K562 (cell line): Measurements from ENCODE around the gene SPINT1. TPM values are rescaled to one million over a fixed set of nuclear protein-coding genes. Genes with fewer than 3 reads are reported as not detected.

Source experiments
- ETV1 ChIP-seq: fragments of 450-650 bp; conservative IDR thresholded peaks from 2 replicates; pipeline ENCODE4 v1.6.1; 2016; ENCODE audit warnings: missing genetic modification characterization, control low read depth, low read depth, missing compliant biosample characterization
- JUND ChIP-seq, 2 experiments: IDR thresholded peaks; 2 replicates in 1 of 2; 3 replicates in 1 of 2; pipeline ENCODE4 v1.6.1; 2011; ENCODE audit warnings: borderline replicate concordance in 2 of 2, low read depth in 2 of 2, low read length in 2 of 2, improper control_type of control experiment in 1 of 2, missing biosample characterization in 1 of 2, missing genetic modification characterization in 1 of 2, missing genetic modification reagents in 1 of 2
- MTF1 ChIP-seq: fragments of 250-450 bp; sonication (Bioruptor Pico); IDR thresholded peaks from 2 replicates; pipeline ENCODE4 v1.9.0; 2021; ENCODE audit warnings: moderate library complexity, mild to moderate bottlenecking, inconsistent platforms, borderline replicate concordance
- PTRF ChIP-seq: fragments of 450-650 bp; IDR thresholded peaks from 2 replicates; pipeline ENCODE4 v1.6.1; 2016; ENCODE audit warnings: mild to moderate bottlenecking, missing genetic modification characterization, missing compliant biosample characterization
- RBBP5 ChIP-seq: fragments of 200-600 bp; sonication (generic); IDR thresholded peaks from 2 replicates; pipeline ENCODE4 v1.6.1; 2012; ENCODE audit warnings: borderline replicate concordance, mild to moderate bottlenecking, low read length, control low read depth, inconsistent platforms; ENCODE audit not compliant: insufficient read depth, poor library complexity, severe bottlenecking
- ZBTB49 ChIP-seq: sonication (generic); formaldehyde crosslinking; IDR thresholded peaks from 2 replicates; pipeline ENCODE4 v1.8.0; 2022; ENCODE audit warnings: missing genetic modification reagents, mild to moderate bottlenecking, borderline replicate concordance
- ZNF217 ChIP-seq: sonication (generic); formaldehyde crosslinking; IDR thresholded peaks from 2 replicates; pipeline ENCODE4 v1.8.0; 2022; ENCODE audit warnings: mild to moderate bottlenecking, missing genetic modification reagents
- polyA plus RNA-seq, 8 experiments: library from polyadenylated mRNA; depleted of rRNA in 4 of 8; stranded (reverse) in 5 of 8; unstranded in 3 of 8; fragments of >200 nt; fragmentation: Nextera tagmentation in 2 of 8; fragmentation: Illumina TruSeq in 1 of 8; extraction: Ambion mirVana in 2 of 8; extraction: Trizol in 1 of 8; gene quantifications; 2 replicates each; pipeline versions ENCODE4 v1.2.1 to v1.2.3, GENCODE V29; 2011 to 2014; ENCODE audit warnings: inconsistent platforms in 1 of 8, missing spikeins in 1 of 8
- total RNA-seq, 7 experiments: library from RNA; depleted of rRNA in 6 of 7; stranded (reverse); fragments of >200 nt in 6 of 7; fragmentation: Illumina TruSeq in 2 of 7; extraction: Trizol in 2 of 7; gene quantifications; 2 replicates each; pipeline versions ENCODE4 v1.2.1 to v1.2.3, GENCODE V29; 2011 to 2021; ENCODE audit warnings: low replicate concordance in 1 of 7
- TF ChIP-seq, protein P1 (sequence below): fragments of 450-650 bp; IDR thresholded peaks from 2 replicates; pipeline ENCODE4 v1.6.1; 2016; ENCODE audit warnings: mild to moderate bottlenecking, moderate library complexity
- TF ChIP-seq, protein P2 (sequence below): fragments of 450-650 bp; IDR thresholded peaks from 2 replicates; pipeline ENCODE4 v1.6.1; 2018; ENCODE audit warnings: mild to moderate bottlenecking, low read depth; ENCODE audit not compliant: partially characterized antibody

Gene SPINT1
- total and polyA plus RNA-seq, 9 of the 15 experiments (the other 6 are each of a cell fraction or from before 2014, with no cell fraction given): 0.78 to 4.5 (median 1.5) TPM

DNA sequence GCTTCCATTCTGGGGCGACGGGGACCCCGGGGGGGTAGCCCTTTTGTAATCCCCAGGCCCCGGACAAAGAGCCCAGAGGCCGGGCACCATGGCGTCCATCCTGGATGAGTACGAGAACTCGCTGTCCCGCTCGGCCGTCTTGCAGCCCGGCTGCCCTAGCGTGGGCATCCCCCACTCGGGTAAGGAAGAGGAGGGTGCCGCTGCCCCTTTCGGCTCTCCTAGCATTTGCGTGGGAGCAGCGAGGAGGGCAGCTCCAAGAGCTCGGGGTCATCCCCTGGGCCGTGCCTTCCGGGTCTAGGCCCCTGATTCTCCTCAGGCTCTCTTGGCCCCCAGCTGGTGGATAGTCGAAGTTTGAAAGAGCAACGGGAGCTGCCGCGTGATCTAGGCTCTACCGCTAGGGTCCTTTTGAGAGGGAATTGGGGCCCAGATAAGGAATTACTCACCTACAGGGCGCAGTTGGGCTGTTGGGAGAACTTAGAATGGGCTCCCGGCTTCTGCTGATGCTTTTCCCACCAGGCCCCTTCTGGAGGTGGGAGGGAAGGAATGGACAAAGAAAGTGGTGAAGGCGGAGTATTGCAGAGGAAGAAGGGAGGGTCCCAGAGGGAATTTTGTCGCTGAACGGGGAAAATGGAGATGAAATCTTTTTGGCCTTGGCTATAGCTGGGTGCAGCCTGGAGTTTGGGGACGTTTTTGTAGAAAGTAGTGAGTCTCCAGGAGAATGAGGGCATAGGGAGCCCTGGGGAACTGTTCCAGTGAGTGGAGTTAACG is 51.0 kb downstream of the SPINT1 start (continued):
- TF ChIP-seq RBBP5 (peak; percentile 16), ZBTB49 (CRISPR knock-in tag) (no peak), ZNF217 (CRISPR knock-in tag) (no peak), PTRF (no peak), ETV1 (tag) (peak; percentile 14; the same call in 1 of the 2 replicates), JUND (IDR thresholded peaks at IDR 0.05; ENCODE audit: borderline replicate concordance, low read depth, low read length) (peak; percentile 51; the same call in 1 of the 2 replicates), JUND (tag; IDR thresholded peaks at IDR 0.05; ENCODE audit: borderline replicate concordance, low read depth, low read length) (no peak; the same call in 2 of the 3 replicates), MTF1 (CRISPR knock-in tag) (no peak)
- TF ChIP-seq, protein P1, sequence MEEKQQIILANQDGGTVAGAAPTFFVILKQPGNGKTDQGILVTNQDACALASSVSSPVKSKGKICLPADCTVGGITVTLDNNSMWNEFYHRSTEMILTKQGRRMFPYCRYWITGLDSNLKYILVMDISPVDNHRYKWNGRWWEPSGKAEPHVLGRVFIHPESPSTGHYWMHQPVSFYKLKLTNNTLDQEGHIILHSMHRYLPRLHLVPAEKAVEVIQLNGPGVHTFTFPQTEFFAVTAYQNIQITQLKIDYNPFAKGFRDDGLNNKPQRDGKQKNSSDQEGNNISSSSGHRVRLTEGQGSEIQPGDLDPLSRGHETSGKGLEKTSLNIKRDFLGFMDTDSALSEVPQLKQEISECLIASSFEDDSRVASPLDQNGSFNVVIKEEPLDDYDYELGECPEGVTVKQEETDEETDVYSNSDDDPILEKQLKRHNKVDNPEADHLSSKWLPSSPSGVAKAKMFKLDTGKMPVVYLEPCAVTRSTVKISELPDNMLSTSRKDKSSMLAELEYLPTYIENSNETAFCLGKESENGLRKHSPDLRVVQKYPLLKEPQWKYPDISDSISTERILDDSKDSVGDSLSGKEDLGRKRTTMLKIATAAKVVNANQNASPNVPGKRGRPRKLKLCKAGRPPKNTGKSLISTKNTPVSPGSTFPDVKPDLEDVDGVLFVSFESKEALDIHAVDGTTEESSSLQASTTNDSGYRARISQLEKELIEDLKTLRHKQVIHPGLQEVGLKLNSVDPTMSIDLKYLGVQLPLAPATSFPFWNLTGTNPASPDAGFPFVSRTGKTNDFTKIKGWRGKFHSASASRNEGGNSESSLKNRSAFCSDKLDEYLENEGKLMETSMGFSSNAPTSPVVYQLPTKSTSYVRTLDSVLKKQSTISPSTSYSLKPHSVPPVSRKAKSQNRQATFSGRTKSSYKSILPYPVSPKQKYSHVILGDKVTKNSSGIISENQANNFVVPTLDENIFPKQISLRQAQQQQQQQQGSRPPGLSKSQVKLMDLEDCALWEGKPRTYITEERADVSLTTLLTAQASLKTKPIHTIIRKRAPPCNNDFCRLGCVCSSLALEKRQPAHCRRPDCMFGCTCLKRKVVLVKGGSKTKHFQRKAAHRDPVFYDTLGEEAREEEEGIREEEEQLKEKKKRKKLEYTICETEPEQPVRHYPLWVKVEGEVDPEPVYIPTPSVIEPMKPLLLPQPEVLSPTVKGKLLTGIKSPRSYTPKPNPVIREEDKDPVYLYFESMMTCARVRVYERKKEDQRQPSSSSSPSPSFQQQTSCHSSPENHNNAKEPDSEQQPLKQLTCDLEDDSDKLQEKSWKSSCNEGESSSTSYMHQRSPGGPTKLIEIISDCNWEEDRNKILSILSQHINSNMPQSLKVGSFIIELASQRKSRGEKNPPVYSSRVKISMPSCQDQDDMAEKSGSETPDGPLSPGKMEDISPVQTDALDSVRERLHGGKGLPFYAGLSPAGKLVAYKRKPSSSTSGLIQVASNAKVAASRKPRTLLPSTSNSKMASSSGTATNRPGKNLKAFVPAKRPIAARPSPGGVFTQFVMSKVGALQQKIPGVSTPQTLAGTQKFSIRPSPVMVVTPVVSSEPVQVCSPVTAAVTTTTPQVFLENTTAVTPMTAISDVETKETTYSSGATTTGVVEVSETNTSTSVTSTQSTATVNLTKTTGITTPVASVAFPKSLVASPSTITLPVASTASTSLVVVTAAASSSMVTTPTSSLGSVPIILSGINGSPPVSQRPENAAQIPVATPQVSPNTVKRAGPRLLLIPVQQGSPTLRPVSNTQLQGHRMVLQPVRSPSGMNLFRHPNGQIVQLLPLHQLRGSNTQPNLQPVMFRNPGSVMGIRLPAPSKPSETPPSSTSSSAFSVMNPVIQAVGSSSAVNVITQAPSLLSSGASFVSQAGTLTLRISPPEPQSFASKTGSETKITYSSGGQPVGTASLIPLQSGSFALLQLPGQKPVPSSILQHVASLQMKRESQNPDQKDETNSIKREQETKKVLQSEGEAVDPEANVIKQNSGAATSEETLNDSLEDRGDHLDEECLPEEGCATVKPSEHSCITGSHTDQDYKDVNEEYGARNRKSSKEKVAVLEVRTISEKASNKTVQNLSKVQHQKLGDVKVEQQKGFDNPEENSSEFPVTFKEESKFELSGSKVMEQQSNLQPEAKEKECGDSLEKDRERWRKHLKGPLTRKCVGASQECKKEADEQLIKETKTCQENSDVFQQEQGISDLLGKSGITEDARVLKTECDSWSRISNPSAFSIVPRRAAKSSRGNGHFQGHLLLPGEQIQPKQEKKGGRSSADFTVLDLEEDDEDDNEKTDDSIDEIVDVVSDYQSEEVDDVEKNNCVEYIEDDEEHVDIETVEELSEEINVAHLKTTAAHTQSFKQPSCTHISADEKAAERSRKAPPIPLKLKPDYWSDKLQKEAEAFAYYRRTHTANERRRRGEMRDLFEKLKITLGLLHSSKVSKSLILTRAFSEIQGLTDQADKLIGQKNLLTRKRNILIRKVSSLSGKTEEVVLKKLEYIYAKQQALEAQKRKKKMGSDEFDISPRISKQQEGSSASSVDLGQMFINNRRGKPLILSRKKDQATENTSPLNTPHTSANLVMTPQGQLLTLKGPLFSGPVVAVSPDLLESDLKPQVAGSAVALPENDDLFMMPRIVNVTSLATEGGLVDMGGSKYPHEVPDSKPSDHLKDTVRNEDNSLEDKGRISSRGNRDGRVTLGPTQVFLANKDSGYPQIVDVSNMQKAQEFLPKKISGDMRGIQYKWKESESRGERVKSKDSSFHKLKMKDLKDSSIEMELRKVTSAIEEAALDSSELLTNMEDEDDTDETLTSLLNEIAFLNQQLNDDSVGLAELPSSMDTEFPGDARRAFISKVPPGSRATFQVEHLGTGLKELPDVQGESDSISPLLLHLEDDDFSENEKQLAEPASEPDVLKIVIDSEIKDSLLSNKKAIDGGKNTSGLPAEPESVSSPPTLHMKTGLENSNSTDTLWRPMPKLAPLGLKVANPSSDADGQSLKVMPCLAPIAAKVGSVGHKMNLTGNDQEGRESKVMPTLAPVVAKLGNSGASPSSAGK: peak; percentile 83
- TF ChIP-seq, protein P2, sequence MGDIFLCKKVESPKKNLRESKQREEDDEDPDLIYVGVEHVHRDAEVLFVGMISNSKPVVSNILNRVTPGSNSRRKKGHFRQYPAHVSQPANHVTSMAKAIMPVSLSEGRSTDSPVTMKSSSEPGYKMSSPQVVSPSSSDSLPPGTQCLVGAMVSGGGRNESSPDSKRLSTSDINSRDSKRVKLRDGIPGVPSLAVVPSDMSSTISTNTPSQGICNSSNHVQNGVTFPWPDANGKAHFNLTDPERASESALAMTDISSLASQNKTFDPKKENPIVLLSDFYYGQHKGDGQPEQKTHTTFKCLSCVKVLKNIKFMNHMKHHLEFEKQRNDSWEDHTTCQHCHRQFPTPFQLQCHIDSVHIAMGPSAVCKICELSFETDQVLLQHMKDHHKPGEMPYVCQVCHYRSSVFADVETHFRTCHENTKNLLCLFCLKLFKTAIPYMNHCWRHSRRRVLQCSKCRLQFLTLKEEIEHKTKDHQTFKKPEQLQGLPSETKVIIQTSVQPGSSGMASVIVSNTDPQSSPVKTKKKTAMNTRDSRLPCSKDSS: no peak
- TF ChIP-seq, all 486 proteins: peak for 76
